Measurements from ENCODE around the gene AZIN2.

AZIN2 gene

GRCh38 chr1:33119050-33119449 lies 38.1 kb downstream of the AZIN2 start:
- H3K36me3 ChIP-seq (ENCODE audit: low read length): no peaks in the 10 kb centered on the region
- TF ChIP-seq CTCF (IDR thresholded peaks at IDR 0.05; ENCODE audit: insufficient read depth, low read length, poor library complexity, severe bottlenecking) (no peak), EZH2phosphoT487 (conservative IDR thresholded peaks at IDR 0.05; ENCODE audit: low read length) (no peak)
- no peak overlapping the region for H3K4me2 ChIP-seq (ENCODE audit: low read depth, low read length, poor library complexity, severe bottlenecking)
- H2AFZ ChIP-seq (ENCODE audit: low read depth, low read length, severe bottlenecking): no peak overlapping the region
- no peak overlapping the region for H3K4me3 ChIP-seq (ENCODE audit: insufficient read depth, low read length, poor library complexity, severe bottlenecking)
- no peaks in the 10 kb centered on the region for H4K20me1 ChIP-seq (ENCODE audit: low read depth, low read length)
- H3K9ac ChIP-seq (ENCODE audit: low read length): no peak overlapping the region
- no peaks in the 10 kb centered on the region for H3K9me2 ChIP-seq (replicated peaks; ENCODE audit: insufficient read depth, low read length)
- H3K27me3 ChIP-seq (ENCODE audit: low read length): no peaks in the 10 kb centered on the region
- H3K9me3 ChIP-seq (ENCODE audit: insufficient read depth, low read length): no peaks in the 10 kb centered on the region
- H3K79me2 ChIP-seq (ENCODE audit: insufficient read depth, low read length): no peaks in the 10 kb centered on the region
- no peaks in the 10 kb centered on the region for H3F3A ChIP-seq (ENCODE audit: insufficient read depth)
- no peak overlapping the region for H3K27ac ChIP-seq (ENCODE audit: low read depth, low read length)

GRCh38 chr1:33119532-33120217 lies 38.7 kb downstream of the AZIN2 start:
- H3K9ac ChIP-seq (ENCODE audit: low read length): no peak overlapping the region
- H3K4me2 ChIP-seq (ENCODE audit: low read depth, low read length, poor library complexity, severe bottlenecking): no peak overlapping the region
- no peak for TF ChIP-seq EZH2phosphoT487 (conservative IDR thresholded peaks at IDR 0.05; ENCODE audit: low read length)
- no peak for TF ChIP-seq CTCF (IDR thresholded peaks at IDR 0.05; ENCODE audit: insufficient read depth, low read length, poor library complexity, severe bottlenecking)
- H3K27ac ChIP-seq (ENCODE audit: low read depth, low read length): no peak overlapping the region
- no peak overlapping the region for H2AFZ ChIP-seq (ENCODE audit: low read depth, low read length, severe bottlenecking)
- H3K27me3 ChIP-seq (ENCODE audit: low read length): no peaks in the 10 kb centered on the region
- H3K4me3 ChIP-seq (ENCODE audit: insufficient read depth, low read length, poor library complexity, severe bottlenecking): no peak overlapping the region
- H3F3A ChIP-seq (ENCODE audit: insufficient read depth): no peaks in the 10 kb centered on the region
- no peaks in the 10 kb centered on the region for H3K9me3 ChIP-seq (ENCODE audit: insufficient read depth, low read length)
- H3K79me2 ChIP-seq (ENCODE audit: insufficient read depth, low read length): no peaks in the 10 kb centered on the region
- H4K20me1 ChIP-seq (ENCODE audit: low read depth, low read length): no peaks in the 10 kb centered on the region
- H3K36me3 ChIP-seq (ENCODE audit: low read length): no peaks in the 10 kb centered on the region
- no peaks in the 10 kb centered on the region for H3K9me2 ChIP-seq (replicated peaks; ENCODE audit: insufficient read depth, low read length)

- Histone ChIP-seq H3K36me3 (ENCODE audit: low read length) (no peaks in the 10 kb centered on the region), H4K20me1 (ENCODE audit: low read depth, low read length) (no peaks in the 10 kb centered on the region), H3K9me3 (ENCODE audit: insufficient read depth, low read length) (no peaks in the 10 kb centered on the region), H3K79me2 (ENCODE audit: insufficient read depth, low read length) (no peaks in the 10 kb centered on the region), H3K4me2 (ENCODE audit: low read depth, low read length, poor library complexity, severe bottlenecking) (no peak overlapping the region), H3K9ac (ENCODE audit: low read length) (no peak overlapping the region), H3F3A (ENCODE audit: insufficient read depth) (no peaks in the 10 kb centered on the region), H3K27me3 (ENCODE audit: low read length) (no peaks in the 10 kb centered on the region), H3K9me2 (replicated peaks; ENCODE audit: insufficient read depth, low read length) (no peaks in the 10 kb centered on the region), H3K27ac (ENCODE audit: low read depth, low read length) (no peak overlapping the region), H2AFZ (ENCODE audit: low read depth, low read length, severe bottlenecking) (no peak overlapping the region), H3K4me3 (ENCODE audit: insufficient read depth, low read length, poor library complexity, severe bottlenecking) (no peak overlapping the region)
- no peak for TF ChIP-seq CTCF (IDR thresholded peaks at IDR 0.05; ENCODE audit: insufficient read depth, low read length, poor library complexity, severe bottlenecking)
- TF ChIP-seq EZH2phosphoT487 (conservative IDR thresholded peaks at IDR 0.05; ENCODE audit: low read length): no peak
Measured at GRCh38 chr1:33120436-33121231, 39.7 kb downstream of the AZIN2 start.

Data from SU-DHL-6 (cell line).